IPS-18c (cell line): Measurements from ENCODE around the gene FAM163A.
"Not testable (repeated sequence)": the region's sequence is repeated elsewhere in the genome, so short reads cannot be mapped to it uniquely, and the experiment has no call there.

Source experiments
- H3K4me3 ChIP-seq: 2 replicates; pipeline ENCODE4 v1.7.0; 2013; ENCODE audit warnings: low read depth, mild to moderate bottlenecking, low read length, moderate library complexity; ENCODE audit not compliant: insufficient read depth
- H3K9me3 ChIP-seq: one replicate; pipeline ENCODE4 v1.6.1; 2013; ENCODE audit warnings: mild to moderate bottlenecking, low read length, moderate library complexity; ENCODE audit not compliant: control insufficient read depth, insufficient read depth

Gene FAM163A

GRCh38 chr1:179855831-179856230, 112.7 kb downstream of the FAM163A start:
- H3K4me3 ChIP-seq, H3K9me3 ChIP-seq: not testable (repeated sequence)

- Histone ChIP-seq H3K9me3 (no peaks in the 10 kb centered on the region), H3K4me3 (no peak overlapping the region)
These were observed 113.2 kb downstream of the FAM163A start for GRCh38 chr1:179856296-179856695.

DNA sequence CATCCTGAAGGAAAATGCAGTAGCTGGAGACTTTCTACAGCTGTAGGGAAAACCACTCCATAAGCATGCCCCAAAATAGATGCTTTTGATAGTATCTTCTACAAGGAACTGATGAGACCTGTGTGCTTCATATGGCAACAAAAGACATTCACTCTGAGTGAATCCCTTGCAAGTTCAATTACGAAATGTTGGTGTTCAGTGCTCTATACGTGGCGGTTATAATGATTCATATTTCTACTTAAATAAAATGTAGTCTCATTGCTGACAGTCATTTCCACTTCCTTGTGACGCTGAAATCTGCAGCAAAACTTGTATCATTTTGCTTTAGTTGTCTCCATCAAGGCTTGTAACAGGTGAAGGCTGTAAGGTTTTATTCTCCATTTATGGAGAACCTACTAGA, 113.9 kb downstream of the FAM163A start:
- Histone ChIP-seq H3K9me3 (no peaks in the 10 kb centered on the region), H3K4me3 (no peak overlapping the region)

- no peaks in the 10 kb centered on the region for H3K9me3 ChIP-seq
- no peak overlapping the region for H3K4me3 ChIP-seq
These were observed 117.6 kb downstream of the FAM163A start for GRCh38 chr1:179860652-179861051.

DNA sequence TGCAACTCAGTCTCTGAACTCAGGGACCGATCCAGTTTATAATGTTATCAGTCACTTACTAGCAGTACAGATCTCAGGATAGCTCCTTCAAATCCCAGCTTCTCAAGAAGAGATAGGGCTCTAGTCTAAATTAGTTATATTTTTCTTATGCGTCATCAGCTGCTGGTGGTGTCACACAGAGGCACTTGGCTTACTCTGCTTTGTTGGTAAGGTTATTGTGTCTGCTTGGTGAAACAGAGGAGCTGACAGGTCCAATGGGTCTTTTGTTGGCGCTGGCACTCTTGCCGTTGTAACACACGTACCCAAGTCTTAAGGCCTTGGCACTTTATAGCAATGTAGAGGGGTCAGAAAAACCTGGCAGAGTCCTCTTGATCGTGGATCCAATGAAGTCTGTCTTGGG, 122.3 kb downstream of the FAM163A start:
- Histone ChIP-seq H3K9me3 (no peaks in the 10 kb centered on the region), H3K4me3 (no peak overlapping the region)
